Vagina (tissue), 2 donors: Measurements from ENCODE around the gene AADACL4. TPM values are rescaled to one million over a fixed set of nuclear protein-coding genes. Genes with fewer than 3 reads are reported as not detected.

Source experiments
- DNase-seq, 2 donors: peaks; one replicate each; pipeline ENCODE4 v3.0.0-alpha.2; 2017; ENCODE audit errors: extremely low spot score in 2 of 2
- H3K27ac ChIP-seq: fragments of 200-600 bp; sonication (generic); one replicate; pipeline ENCODE4 v1.5.1; 2019
- H3K27me3 ChIP-seq: fragments of 200-600 bp; sonication (generic); one replicate; pipeline ENCODE4 v1.5.1; 2019
- H3K36me3 ChIP-seq, 2 donors: fragments of 200-600 bp; sonication (generic); one replicate each; pipeline ENCODE4 v1.5.1; 2017 to 2019
- H3K4me1 ChIP-seq: fragments of 200-600 bp; sonication (generic); one replicate; pipeline ENCODE4 v1.5.1; 2019
- H3K4me3 ChIP-seq, 2 donors: fragments of 200-600 bp; sonication (generic); 1 replicate in 1 of 2; 2 replicates in 1 of 2; pipeline ENCODE4 v1.5.1; 2016 to 2019
- H3K9me3 ChIP-seq: fragments of 200-600 bp; sonication (generic); one replicate; pipeline ENCODE4 v1.5.1; 2019
- POLR2A ChIP-seq, 2 donors: fragments of 450-650 bp; IDR thresholded peaks; one replicate each; pipeline ENCODE4 v1.6.1; 2017; ENCODE audit warnings: antibody characterized with exemption in 2 of 2, mild to moderate bottlenecking in 2 of 2, moderate library complexity in 2 of 2
- POLR2AphosphoS5 ChIP-seq, 2 donors: sonication (generic); formaldehyde crosslinking; IDR thresholded peaks; one replicate each; pipeline ENCODE4 v1.9.0; 2017; ENCODE audit warnings: antibody characterized with exemption in 2 of 2, mild to moderate bottlenecking in 2 of 2, low read depth in 1 of 2; ENCODE audit not compliant: insufficient read depth in 1 of 2
- intact Hi-C: fragments of 100-400 bp; cut with DNase I; formaldehyde crosslinking; loops from one replicate; pipeline ENCODE4 v1.15.1; 2023
- total RNA-seq: library from RNA; depleted of rRNA; stranded (reverse); fragments of >200 nt; gene quantifications from one replicate; pipeline ENCODE4 v1.2.3, GENCODE V29; 2016
- TF ChIP-seq, protein P1 (sequence below), 3 experiments: fragments of 450-650 bp in 2 of 3; fragments of 200-600 bp in 1 of 3; sonication (generic) in 1 of 3; IDR thresholded peaks; one replicate each; pipeline ENCODE4 v1.5.1; 2017 to 2019; ENCODE audit warnings: antibody characterized with exemption in 3 of 3, mild to moderate bottlenecking in 2 of 3, moderate library complexity in 2 of 3

AADACL4 gene
- total RNA-seq, 1 donor from 2014 or later = not detected

- Histone ChIP-seq H3K27ac (peak overlapping the region; percentile 95), H3K27me3 (no peaks in the 10 kb centered on the region), H3K4me1 (peaks cover 43% of the 10 kb centered on the region), H3K9me3 (no peaks in the 10 kb centered on the region), H3K36me3 (no peaks in the 10 kb centered on the region), H3K4me3 (no peak overlapping the region)
- TF ChIP-seq POLR2A (IDR thresholded peaks at IDR 0.05) (no peak), POLR2AphosphoS5 (IDR thresholded peaks at IDR 0.05; ENCODE audit: insufficient read depth in 1 of 2, low read depth in 1 of 2) (no peak)
- TF ChIP-seq, protein P1, sequence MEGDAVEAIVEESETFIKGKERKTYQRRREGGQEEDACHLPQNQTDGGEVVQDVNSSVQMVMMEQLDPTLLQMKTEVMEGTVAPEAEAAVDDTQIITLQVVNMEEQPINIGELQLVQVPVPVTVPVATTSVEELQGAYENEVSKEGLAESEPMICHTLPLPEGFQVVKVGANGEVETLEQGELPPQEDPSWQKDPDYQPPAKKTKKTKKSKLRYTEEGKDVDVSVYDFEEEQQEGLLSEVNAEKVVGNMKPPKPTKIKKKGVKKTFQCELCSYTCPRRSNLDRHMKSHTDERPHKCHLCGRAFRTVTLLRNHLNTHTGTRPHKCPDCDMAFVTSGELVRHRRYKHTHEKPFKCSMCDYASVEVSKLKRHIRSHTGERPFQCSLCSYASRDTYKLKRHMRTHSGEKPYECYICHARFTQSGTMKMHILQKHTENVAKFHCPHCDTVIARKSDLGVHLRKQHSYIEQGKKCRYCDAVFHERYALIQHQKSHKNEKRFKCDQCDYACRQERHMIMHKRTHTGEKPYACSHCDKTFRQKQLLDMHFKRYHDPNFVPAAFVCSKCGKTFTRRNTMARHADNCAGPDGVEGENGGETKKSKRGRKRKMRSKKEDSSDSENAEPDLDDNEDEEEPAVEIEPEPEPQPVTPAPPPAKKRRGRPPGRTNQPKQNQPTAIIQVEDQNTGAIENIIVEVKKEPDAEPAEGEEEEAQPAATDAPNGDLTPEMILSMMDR (IDR thresholded peaks at IDR 0.05) = no peak
- intact Hi-C loops = no loop called here
- no peak for DNase-seq
These were observed 21.4 kb upstream of the AADACL4 start for GRCh38 chr1:12622506-12622905.

GRCh38 chr1:12625276-12625675, 18.6 kb upstream of the AADACL4 start:
- no peaks in the 10 kb centered on the region for H3K27me3 ChIP-seq
- H3K4me3 ChIP-seq = no peak overlapping the region
- H3K4me1 ChIP-seq = peaks cover 32% of the 10 kb centered on the region
- H3K27ac ChIP-seq = no peak overlapping the region
- no peaks in the 10 kb centered on the region for H3K9me3 ChIP-seq
- no peak for DNase-seq
- no peaks in the 10 kb centered on the region for H3K36me3 ChIP-seq
- TF ChIP-seq, protein P1 (IDR thresholded peaks at IDR 0.05) = no peak
- TF ChIP-seq POLR2AphosphoS5 (IDR thresholded peaks at IDR 0.05; ENCODE audit: insufficient read depth in 1 of 2, low read depth in 1 of 2) (no peak), POLR2A (IDR thresholded peaks at IDR 0.05) (no peak)
- intact Hi-C loops = no loop called here

GRCh38 chr1:12626888-12627287, 17.0 kb upstream of the AADACL4 start:
- Histone ChIP-seq H3K4me3 (no peak overlapping the region), H3K9me3 (no peaks in the 10 kb centered on the region), H3K36me3 (no peaks in the 10 kb centered on the region), H3K27ac (no peak overlapping the region), H3K27me3 (no peaks in the 10 kb centered on the region), H3K4me1 (peaks cover 16% of the 10 kb centered on the region)
- intact Hi-C loops = no loop called here
- TF ChIP-seq POLR2A (IDR thresholded peaks at IDR 0.05) (no peak), POLR2AphosphoS5 (IDR thresholded peaks at IDR 0.05; ENCODE audit: insufficient read depth in 1 of 2, low read depth in 1 of 2) (no peak)
- TF ChIP-seq, protein P1 (IDR thresholded peaks at IDR 0.05) = no peak
- no peak for DNase-seq

DNA sequence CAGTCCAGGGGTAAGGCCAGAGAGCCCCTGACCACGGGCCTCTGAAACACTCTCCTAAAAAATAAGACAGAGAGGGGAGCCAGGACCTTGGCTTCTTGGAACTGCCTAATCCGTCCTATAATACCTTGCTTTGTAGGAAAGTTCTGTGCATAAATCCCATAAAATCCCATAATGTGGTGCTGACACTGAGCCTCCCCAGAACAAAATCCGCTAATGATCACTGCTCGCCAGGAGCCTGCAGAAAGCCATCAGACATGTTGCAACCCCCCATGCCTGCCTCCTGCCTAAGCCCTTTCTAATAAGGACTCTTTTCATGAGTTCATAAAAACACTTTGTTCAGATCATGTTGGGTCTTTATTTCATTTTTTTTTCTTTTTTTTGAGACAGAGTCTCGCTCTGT, 16.6 kb upstream of the AADACL4 start:
- no peak for DNase-seq
- intact Hi-C loops = no loop called here
- Histone ChIP-seq H3K4me1 (peaks cover 12% of the 10 kb centered on the region), H3K27ac (no peak overlapping the region), H3K27me3 (no peaks in the 10 kb centered on the region), H3K4me3 (no peak overlapping the region), H3K9me3 (no peaks in the 10 kb centered on the region), H3K36me3 (no peaks in the 10 kb centered on the region)
- TF ChIP-seq, protein P1 (IDR thresholded peaks at IDR 0.05) = no peak
- TF ChIP-seq POLR2A (IDR thresholded peaks at IDR 0.05) (no peak), POLR2AphosphoS5 (IDR thresholded peaks at IDR 0.05; ENCODE audit: insufficient read depth in 1 of 2, low read depth in 1 of 2) (no peak)

DNA sequence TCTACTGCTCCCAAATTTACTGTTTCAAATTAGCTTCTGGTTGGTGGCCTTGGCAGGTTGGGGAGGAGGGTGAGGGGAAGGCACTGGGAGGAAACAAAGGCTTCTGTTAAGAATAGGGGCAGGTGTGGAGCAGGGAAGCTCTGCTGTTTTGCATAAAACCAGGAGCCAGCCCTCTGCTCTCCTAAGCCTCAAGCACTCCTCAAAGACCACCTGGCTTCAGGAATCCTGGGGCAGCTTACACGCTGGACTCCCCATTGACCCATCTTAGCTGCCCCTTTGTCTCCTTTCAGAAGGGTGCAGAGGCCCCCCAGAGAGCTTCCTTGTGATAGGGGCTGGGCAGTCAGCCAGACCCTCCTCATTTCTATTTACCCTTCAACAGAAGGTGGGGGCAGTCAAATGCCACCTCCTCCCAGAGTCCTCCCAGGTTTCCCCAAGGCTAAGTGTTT, 14.4 kb upstream of the AADACL4 start:
- Histone ChIP-seq H3K27ac (no peak overlapping the region), H3K27me3 (no peaks in the 10 kb centered on the region), H3K36me3 (no peaks in the 10 kb centered on the region), H3K4me3 (no peak overlapping the region), H3K9me3 (no peaks in the 10 kb centered on the region), H3K4me1 (no peaks in the 10 kb centered on the region)
- TF ChIP-seq, protein P1 (IDR thresholded peaks at IDR 0.05) = no peak
- TF ChIP-seq POLR2A (IDR thresholded peaks at IDR 0.05) = no peak
- no peak for TF ChIP-seq POLR2AphosphoS5 (IDR thresholded peaks at IDR 0.05; ENCODE audit: insufficient read depth in 1 of 2, low read depth in 1 of 2)
- no peak for DNase-seq
- intact Hi-C loops = no loop called here
